ENCODE measurements around the gene CXCL14.

The CXCL14 gene

DNA sequence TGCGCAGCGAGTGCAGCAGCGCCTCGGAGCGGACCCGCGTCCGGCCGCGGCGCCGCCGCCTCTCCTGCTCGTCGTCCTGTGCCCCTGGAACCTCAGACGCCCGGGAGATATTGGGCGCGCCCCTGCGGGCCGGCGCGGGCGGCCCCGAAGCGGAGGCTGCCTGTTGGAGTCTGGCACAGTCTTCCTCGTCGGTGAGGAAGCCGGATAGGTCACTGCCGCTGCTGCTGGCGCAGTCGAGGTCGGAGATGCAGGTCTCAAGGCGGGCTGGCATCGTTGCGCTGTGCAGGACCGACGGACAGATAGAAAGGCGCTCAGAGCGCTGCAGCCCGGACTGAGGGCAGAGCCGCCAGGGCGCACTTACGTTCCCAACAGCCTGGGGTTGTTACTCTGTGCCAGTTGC is 43.4 kb downstream of the CXCL14 start:
- no peaks in the 10 kb centered on the region for H3K79me2 ChIP-seq (ENCODE audit: control insufficient read depth, insufficient read depth, low read length, poor library complexity)
- H4K12ac ChIP-seq (ENCODE audit: low read depth, low read length), result no peak overlapping the region
- WGBS (ENCODE audit: extremely low coverage, insufficient coverage, insufficient read length), result no CpG with 5 or more reads among the region's 44 CpGs
- no peak overlapping the region for H4K91ac ChIP-seq (ENCODE audit: low read depth, low read length)
- no peaks in the 10 kb centered on the region for H3K79me1 ChIP-seq (ENCODE audit: low read length)
- H2BK5ac ChIP-seq (ENCODE audit: low read depth, low read length, poor library complexity), result no peak overlapping the region
- no peak for DNase-seq
- H3K4me3 ChIP-seq (ENCODE audit: low read depth, low read length), result peak overlapping the region; percentile 57
- no peak overlapping the region for H2AK5ac ChIP-seq (ENCODE audit: low read length)
- peaks cover 3 to 11% of the 10 kb centered on the region in 2 experiments for H3K4me1 ChIP-seq (ENCODE audit: control insufficient read depth in 1 of 2, insufficient read depth in 2 of 2, low read length in 2 of 2)
- H3K23ac ChIP-seq (ENCODE audit: low read length), result no peak overlapping the region
- H3K27me3 ChIP-seq (ENCODE audit: insufficient read depth, low read length), result peaks cover 66% of the 10 kb centered on the region
- H3K14ac ChIP-seq (ENCODE audit: low read length), result no peak overlapping the region
- H3K9me3 ChIP-seq (ENCODE audit: insufficient read depth, low read depth, low read length), result peaks cover 12% of the 10 kb centered on the region
- H3K36me3 ChIP-seq (ENCODE audit: control insufficient read depth in 1 of 2, insufficient read depth in 2 of 2, low read length in 2 of 2), result no peaks in the 10 kb centered on the region
- no peak overlapping the region for H3K9ac ChIP-seq (ENCODE audit: low read length)
- H3K4ac ChIP-seq (ENCODE audit: low read depth, low read length), result no peak overlapping the region
- H2AFZ ChIP-seq (ENCODE audit: insufficient read depth, low read length, poor library complexity), result no peak overlapping the region
- no peak overlapping the region for H2BK120ac ChIP-seq (ENCODE audit: insufficient read depth, low read length, poor library complexity)
- no peak overlapping the region for H3K18ac ChIP-seq (ENCODE audit: low read length)
- no peak overlapping the region for H2BK12ac ChIP-seq (ENCODE audit: low read length)
- no peak overlapping the region for H4K8ac ChIP-seq (ENCODE audit: low read depth, low read length)
- H3K4me2 ChIP-seq (ENCODE audit: low read length), result peak overlapping the region; percentile 41
- no peak overlapping the region for H3K27ac ChIP-seq (ENCODE audit: low read depth, low read length)

DNA sequence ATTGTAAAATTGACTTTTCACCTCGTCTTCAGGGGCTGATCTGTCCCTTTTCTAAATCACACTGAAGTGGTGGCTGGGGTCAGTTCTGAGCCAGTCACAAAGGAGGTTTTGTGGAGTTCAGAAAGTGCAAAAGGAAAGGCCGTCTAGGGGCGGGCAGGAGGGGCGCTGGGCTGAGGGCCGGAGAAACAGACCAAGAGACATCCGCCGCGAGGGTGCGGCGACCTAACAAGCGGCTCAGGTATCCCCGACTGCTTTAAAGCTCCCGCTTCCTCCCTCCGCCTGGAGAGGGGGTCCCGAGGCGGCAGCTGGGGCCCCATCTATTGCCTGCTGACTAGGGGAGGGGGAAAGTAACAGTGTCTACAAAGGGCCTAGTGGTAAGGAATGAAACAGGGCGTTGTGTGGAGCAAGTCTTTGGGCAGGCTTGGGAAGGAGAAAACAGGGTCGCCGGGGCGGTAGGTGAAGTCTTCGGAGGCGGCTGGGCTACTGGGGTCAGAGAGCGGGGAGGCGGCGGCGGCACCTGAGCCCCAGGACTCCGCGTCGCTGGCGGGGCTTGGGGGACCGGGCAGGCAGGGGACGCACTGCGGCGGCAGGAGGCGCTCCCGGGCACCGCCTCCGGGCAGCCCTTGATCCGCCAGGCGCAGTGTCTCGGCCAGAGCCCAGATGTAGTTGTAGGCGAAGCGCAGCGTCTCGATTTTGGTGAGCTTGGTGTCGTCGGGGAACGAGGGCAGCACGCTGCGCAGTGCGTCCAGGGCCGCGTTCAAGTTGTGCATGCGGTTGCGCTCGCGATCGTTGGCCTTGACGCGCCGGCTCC is 44.0 kb downstream of the CXCL14 start:
- DNase-seq, result no peak
- no peak overlapping the region for H4K91ac ChIP-seq (ENCODE audit: low read depth, low read length)
- H2AK5ac ChIP-seq (ENCODE audit: low read length), result no peak overlapping the region
- no CpG with 5 or more reads among the region's 61 CpGs for WGBS (ENCODE audit: extremely low coverage, insufficient coverage, insufficient read length)
- no peak overlapping the region for H3K23ac ChIP-seq (ENCODE audit: low read length)
- H3K4me3 ChIP-seq (ENCODE audit: low read depth, low read length), result peak overlapping the region; percentile 57
- no peak overlapping the region for H2BK5ac ChIP-seq (ENCODE audit: low read depth, low read length, poor library complexity)
- no peak overlapping the region for H3K27ac ChIP-seq (ENCODE audit: low read depth, low read length)
- no peak overlapping the region for H3K9ac ChIP-seq (ENCODE audit: low read length)
- no peak overlapping the region for H2AFZ ChIP-seq (ENCODE audit: insufficient read depth, low read length, poor library complexity)
- no peak overlapping the region for H4K8ac ChIP-seq (ENCODE audit: low read depth, low read length)
- no peak overlapping the region for H4K12ac ChIP-seq (ENCODE audit: low read depth, low read length)
- no peak overlapping the region for H2BK120ac ChIP-seq (ENCODE audit: insufficient read depth, low read length, poor library complexity)
- H2BK12ac ChIP-seq (ENCODE audit: low read length), result no peak overlapping the region
- H3K4me1 ChIP-seq (ENCODE audit: control insufficient read depth in 1 of 2, insufficient read depth in 2 of 2, low read length in 2 of 2), result peaks cover 3 to 11% of the 10 kb centered on the region in 2 experiments
- H3K27me3 ChIP-seq (ENCODE audit: insufficient read depth, low read length), result peaks cover 69% of the 10 kb centered on the region
- no peak overlapping the region for H3K18ac ChIP-seq (ENCODE audit: low read length)
- no peak overlapping the region for H3K14ac ChIP-seq (ENCODE audit: low read length)
- H3K4ac ChIP-seq (ENCODE audit: low read depth, low read length), result no peak overlapping the region
- peak overlapping the region; percentile 41 for H3K4me2 ChIP-seq (ENCODE audit: low read length)
- H3K9me3 ChIP-seq (ENCODE audit: insufficient read depth, low read depth, low read length), result peaks cover 12% of the 10 kb centered on the region
- H3K36me3 ChIP-seq (ENCODE audit: control insufficient read depth in 1 of 2, insufficient read depth in 2 of 2, low read length in 2 of 2), result no peaks in the 10 kb centered on the region
- no peaks in the 10 kb centered on the region for H3K79me1 ChIP-seq (ENCODE audit: low read length)
- H3K79me2 ChIP-seq (ENCODE audit: control insufficient read depth, insufficient read depth, low read length, poor library complexity), result no peaks in the 10 kb centered on the region

DNA sequence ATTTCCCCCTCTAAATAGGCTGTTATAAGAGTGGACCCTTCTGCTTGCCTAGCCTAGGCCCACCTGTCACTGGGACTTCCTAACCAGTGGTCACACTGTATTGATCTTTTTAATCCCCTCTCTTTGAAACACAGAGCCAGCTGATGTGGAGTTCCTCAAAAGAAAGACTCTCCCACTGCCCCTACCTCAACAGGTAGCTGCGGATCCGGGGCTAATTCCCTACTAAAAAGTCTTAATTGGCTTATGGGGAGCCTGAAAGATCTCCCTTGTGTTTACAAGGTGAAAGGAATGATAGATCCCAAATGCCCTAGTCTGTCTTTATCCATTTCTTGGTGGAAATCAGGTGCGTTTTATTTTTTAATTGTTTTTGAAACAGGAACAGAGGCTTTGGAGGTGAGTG is 45.0 kb downstream of the CXCL14 start:
- Histone ChIP-seq H2BK12ac (ENCODE audit: low read length) (no peak overlapping the region), H4K8ac (ENCODE audit: low read depth, low read length) (no peak overlapping the region), H2AFZ (ENCODE audit: insufficient read depth, low read length, poor library complexity) (no peak overlapping the region), H4K12ac (ENCODE audit: low read depth, low read length) (no peak overlapping the region), H3K9me3 (ENCODE audit: insufficient read depth, low read depth, low read length) (peaks cover 17% of the 10 kb centered on the region), H3K23ac (ENCODE audit: low read length) (no peak overlapping the region), H2BK120ac (ENCODE audit: insufficient read depth, low read length, poor library complexity) (no peak overlapping the region), H3K14ac (ENCODE audit: low read length) (no peak overlapping the region), H3K79me1 (ENCODE audit: low read length) (no peaks in the 10 kb centered on the region), H3K27ac (ENCODE audit: low read depth, low read length) (no peak overlapping the region), H3K4me2 (ENCODE audit: low read length) (no peak overlapping the region), H3K18ac (ENCODE audit: low read length) (no peak overlapping the region), H3K79me2 (ENCODE audit: control insufficient read depth, insufficient read depth, low read length, poor library complexity) (no peaks in the 10 kb centered on the region), H3K9ac (ENCODE audit: low read length) (no peak overlapping the region), H2AK5ac (ENCODE audit: low read length) (no peak overlapping the region), H3K27me3 (ENCODE audit: insufficient read depth, low read length) (peaks cover 71% of the 10 kb centered on the region), H2BK5ac (ENCODE audit: low read depth, low read length, poor library complexity) (no peak overlapping the region), H3K36me3 (ENCODE audit: control insufficient read depth in 1 of 2, insufficient read depth in 2 of 2, low read length in 2 of 2) (no peaks in the 10 kb centered on the region), H3K4me3 (ENCODE audit: low read depth, low read length) (no peak overlapping the region), H3K4me1 (ENCODE audit: control insufficient read depth in 1 of 2, insufficient read depth in 2 of 2, low read length in 2 of 2) (peaks cover 3 to 11% of the 10 kb centered on the region in 2 experiments), H3K4ac (ENCODE audit: low read depth, low read length) (no peak overlapping the region), H4K91ac (ENCODE audit: low read depth, low read length) (no peak overlapping the region)
- DNase-seq, result no peak
- WGBS (ENCODE audit: extremely low coverage, insufficient coverage, insufficient read length), result no CpG with 5 or more reads among the region's 3 CpGs

DNA sequence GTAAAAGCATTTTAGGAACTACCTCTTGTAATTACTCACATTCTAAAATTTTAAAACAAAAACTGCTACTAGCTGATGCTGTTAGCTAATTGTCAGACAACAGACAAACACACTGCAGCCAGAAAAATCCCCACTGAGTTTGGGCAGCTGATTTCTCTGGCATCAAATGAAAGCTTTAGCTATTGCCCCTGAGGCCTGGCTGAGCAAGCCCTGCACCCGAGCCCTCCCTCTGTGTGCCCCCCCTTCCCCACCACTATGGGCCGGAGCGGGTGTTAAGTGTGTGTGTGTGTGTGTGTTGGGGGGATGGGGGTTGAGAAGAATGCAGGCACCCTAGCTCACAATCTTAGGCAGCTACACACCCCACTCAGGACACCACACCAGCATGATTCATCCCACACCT is 45.5 kb downstream of the CXCL14 start:
- peaks cover 3 to 11% of the 10 kb centered on the region in 2 experiments for H3K4me1 ChIP-seq (ENCODE audit: control insufficient read depth in 1 of 2, insufficient read depth in 2 of 2, low read length in 2 of 2)
- no peak overlapping the region for H3K18ac ChIP-seq (ENCODE audit: low read length)
- no peak for DNase-seq
- H2BK120ac ChIP-seq (ENCODE audit: insufficient read depth, low read length, poor library complexity), result no peak overlapping the region
- no peak overlapping the region for H3K14ac ChIP-seq (ENCODE audit: low read length)
- H4K8ac ChIP-seq (ENCODE audit: low read depth, low read length), result no peak overlapping the region
- H2AK5ac ChIP-seq (ENCODE audit: low read length), result no peak overlapping the region
- H3K79me2 ChIP-seq (ENCODE audit: control insufficient read depth, insufficient read depth, low read length, poor library complexity), result no peaks in the 10 kb centered on the region
- H3K9me3 ChIP-seq (ENCODE audit: insufficient read depth, low read depth, low read length), result peaks cover 17% of the 10 kb centered on the region
- no peak overlapping the region for H3K4me2 ChIP-seq (ENCODE audit: low read length)
- H4K12ac ChIP-seq (ENCODE audit: low read depth, low read length), result no peak overlapping the region
- no peak overlapping the region for H2AFZ ChIP-seq (ENCODE audit: insufficient read depth, low read length, poor library complexity)
- no peak overlapping the region for H2BK12ac ChIP-seq (ENCODE audit: low read length)
- H4K91ac ChIP-seq (ENCODE audit: low read depth, low read length), result no peak overlapping the region
- no peaks in the 10 kb centered on the region for H3K36me3 ChIP-seq (ENCODE audit: control insufficient read depth in 1 of 2, insufficient read depth in 2 of 2, low read length in 2 of 2)
- H3K9ac ChIP-seq (ENCODE audit: low read length), result no peak overlapping the region
- H3K4me3 ChIP-seq (ENCODE audit: low read depth, low read length), result no peak overlapping the region
- H2BK5ac ChIP-seq (ENCODE audit: low read depth, low read length, poor library complexity), result no peak overlapping the region
- H3K79me1 ChIP-seq (ENCODE audit: low read length), result no peaks in the 10 kb centered on the region
- H3K23ac ChIP-seq (ENCODE audit: low read length), result no peak overlapping the region
- H3K27ac ChIP-seq (ENCODE audit: low read depth, low read length), result no peak overlapping the region
- no CpG with 5 or more reads among the region's 3 CpGs for WGBS (ENCODE audit: extremely low coverage, insufficient coverage, insufficient read length)
- H3K27me3 ChIP-seq (ENCODE audit: insufficient read depth, low read length), result peaks cover 68% of the 10 kb centered on the region
- no peak overlapping the region for H3K4ac ChIP-seq (ENCODE audit: low read depth, low read length)
